GM10248 (cell line): ENCODE measurements around the gene NRM.

Source experiments
- CTCF ChIA-PET: fragments of 300-600 bp; sonication (Branson Sonifier 250); formaldehyde crosslinking; extraction: SDS; loops from one replicate; lab custom pipeline; 2021; ENCODE audit warnings: antibody characterized with exemption; lab: Yijun Ruan, JAX
- POLR2A ChIA-PET: fragments of 350-650 bp; sonication (Branson Sonifier 250); formaldehyde crosslinking; extraction: SDS; loops from one replicate; lab custom pipeline; 2020; ENCODE audit warnings: antibody characterized with exemption; lab: Yijun Ruan, JAX
- DNase-seq: peaks from one replicate; pipeline ENCODE4 v3.0.0; 2012; ENCODE audit errors: extremely low spot score
- CTCF ChIP-seq: IDR thresholded peaks from 2 replicates; pipeline ENCODE4 v1.5.1; 2012; ENCODE audit warnings: mild to moderate bottlenecking, low read depth; ENCODE audit errors: extremely low read depth, missing control alignments, control extremely low read depth

NRM gene

GRCh38 chr6:30711758-30712380, 21.1 kb upstream of the NRM start:
- ChIA-PET CTCF (interaction anchor here (1.1 to 30.8 kb wide), 8 partner anchors 8 to 35 kb away, joined by 3 to 776 read pairs (median 8); partner anchors contain the start of genes DHX16, NRM and TUBB), POLR2A (interaction anchor here (0.6 to 1.1 kb wide), 2 partner anchors 98 to 474 kb away, joined by 3 read pairs; no protein-coding TSS in a partner anchor)
- no peak for TF ChIP-seq CTCF
- peak; percentile 39 for DNase-seq

- POLR2A ChIA-PET = no interaction called here
These were observed 18.5 kb upstream of the NRM start for GRCh38 chr6:30709101-30709868.

GRCh38 chr6:30707281-30707850, 16.6 kb upstream of the NRM start:
- ChIA-PET POLR2A (no interaction called here), CTCF (interaction anchor here (1.0 to 11.9 kb wide), 5 partner anchors 14 to 29 kb away, joined by 3 to 132 read pairs (median 3); partner anchors contain the start of gene NRM)
- no peak for DNase-seq
- TF ChIP-seq CTCF = no peak

More at GRCh38 chr6:30709101-30709868, 18.5 kb upstream of the NRM start:
- CTCF ChIA-PET = interaction anchor here (0.9 to 30.8 kb wide), 6 partner anchors 13 to 168 kb away, joined by 3 to 776 read pairs (median 22); partner anchors contain the start of genes DHX16 and NRM
- DNase-seq = no peak
- TF ChIP-seq CTCF = no peak

GRCh38 chr6:30705620-30706019, 14.8 kb upstream of the NRM start:
- TF ChIP-seq CTCF = no peak
- DNase-seq = no peak
- POLR2A ChIA-PET = interaction anchor here (2.0 kb wide), 1 partner anchor 12 kb away, joined by 9 read pairs; the partner anchor contains the start of gene MDC1
- CTCF ChIA-PET = interaction anchor here (1.2 to 11.9 kb wide), 5 partner anchors 11 to 26 kb away, joined by 3 to 132 read pairs (median 10); partner anchors contain the start of genes MDC1 and NRM

GRCh38 chr6:30703821-30704220, 13.0 kb upstream of the NRM start:
- TF ChIP-seq CTCF = no peak
- ChIA-PET CTCF (interaction anchor here (0.8 to 11.9 kb wide), 6 partner anchors 8 to 24 kb away, joined by 3 to 132 read pairs (median 8); partner anchors contain the start of genes MDC1 and NRM), POLR2A (interaction anchor here (0.6 to 2.0 kb wide), 3 partner anchors 13 to 209 kb away, joined by 3 to 9 read pairs (median 3); partner anchors contain the start of gene MDC1)

GRCh38 chr6:30703011-30703410, 12.2 kb upstream of the NRM start:
- CTCF ChIA-PET = interaction anchor here (1.3 to 11.9 kb wide), 4 partner anchors 9 to 24 kb away, joined by 5 to 132 read pairs (median 10); partner anchors contain the start of gene NRM
- TF ChIP-seq CTCF = no peak
- POLR2A ChIA-PET = no interaction called here

More at GRCh38 chr6:30703821-30704220, 13.0 kb upstream of the NRM start:
- DNase-seq = no peak

More at GRCh38 chr6:30703011-30703410, 12.2 kb upstream of the NRM start:
- no peak for DNase-seq
